ENCODE measurements around the gene MYO1E. TPM values are rescaled to one million over a fixed set of nuclear protein-coding genes. Genes with fewer than 3 reads are reported as not detected.

Gene MYO1E
- total RNA-seq, 4 donors from 2014 or later = 23.3 to 99.8 (median 66.5) TPM

- Histone ChIP-seq H3K9me3 (no peaks in the 10 kb centered on the region), H3K36me3 (no peaks in the 10 kb centered on the region), H3K4me3 (no peak overlapping the region), H3K27ac (no peak overlapping the region), H3K27me3 (no peaks in the 10 kb centered on the region), H3K4me1 (no peaks in the 10 kb centered on the region)
- DNase-seq = no peak
- no peak for TF ChIP-seq POLR2A (IDR thresholded peaks at IDR 0.05)
- TF ChIP-seq, protein P1, sequence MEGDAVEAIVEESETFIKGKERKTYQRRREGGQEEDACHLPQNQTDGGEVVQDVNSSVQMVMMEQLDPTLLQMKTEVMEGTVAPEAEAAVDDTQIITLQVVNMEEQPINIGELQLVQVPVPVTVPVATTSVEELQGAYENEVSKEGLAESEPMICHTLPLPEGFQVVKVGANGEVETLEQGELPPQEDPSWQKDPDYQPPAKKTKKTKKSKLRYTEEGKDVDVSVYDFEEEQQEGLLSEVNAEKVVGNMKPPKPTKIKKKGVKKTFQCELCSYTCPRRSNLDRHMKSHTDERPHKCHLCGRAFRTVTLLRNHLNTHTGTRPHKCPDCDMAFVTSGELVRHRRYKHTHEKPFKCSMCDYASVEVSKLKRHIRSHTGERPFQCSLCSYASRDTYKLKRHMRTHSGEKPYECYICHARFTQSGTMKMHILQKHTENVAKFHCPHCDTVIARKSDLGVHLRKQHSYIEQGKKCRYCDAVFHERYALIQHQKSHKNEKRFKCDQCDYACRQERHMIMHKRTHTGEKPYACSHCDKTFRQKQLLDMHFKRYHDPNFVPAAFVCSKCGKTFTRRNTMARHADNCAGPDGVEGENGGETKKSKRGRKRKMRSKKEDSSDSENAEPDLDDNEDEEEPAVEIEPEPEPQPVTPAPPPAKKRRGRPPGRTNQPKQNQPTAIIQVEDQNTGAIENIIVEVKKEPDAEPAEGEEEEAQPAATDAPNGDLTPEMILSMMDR (IDR thresholded peaks at IDR 0.05) = no peak
- intact Hi-C loops (cut with DNase I; ENCODE audit: low total_unique reads) = no loop called here
These were observed 143.2 kb downstream of the MYO1E start for GRCh38 chr15:59229453-59229852.

DNA sequence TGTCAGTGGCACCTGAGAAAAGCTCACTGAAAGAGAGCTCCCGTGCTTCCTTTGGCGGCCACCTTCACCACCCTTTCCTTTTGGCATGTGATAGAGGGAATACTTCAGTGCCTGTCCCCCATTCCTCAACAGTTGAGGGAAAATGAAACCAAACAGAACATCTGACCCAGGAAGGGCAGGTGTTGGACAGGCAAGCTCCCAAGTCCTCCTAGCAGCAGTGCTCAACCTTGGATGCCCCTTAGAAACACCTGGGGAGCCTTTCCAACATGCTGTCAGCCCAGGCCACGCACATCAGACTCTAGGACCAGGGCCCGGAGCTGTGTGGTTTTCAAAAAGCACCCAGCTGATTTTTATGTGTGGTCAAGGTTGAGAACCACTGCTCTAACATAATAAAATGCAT, 143.7 kb downstream of the MYO1E start:
- no peaks in the 10 kb centered on the region for H3K9me3 ChIP-seq
- H3K27me3 ChIP-seq = no peaks in the 10 kb centered on the region
- no peak for DNase-seq
- H3K4me3 ChIP-seq = no peak overlapping the region
- no peaks in the 10 kb centered on the region for H3K4me1 ChIP-seq
- no peak overlapping the region for H3K27ac ChIP-seq
- TF ChIP-seq, protein P1 (IDR thresholded peaks at IDR 0.05) = no peak
- no peak for TF ChIP-seq POLR2A (IDR thresholded peaks at IDR 0.05)
- H3K36me3 ChIP-seq = no peaks in the 10 kb centered on the region
- intact Hi-C loops (cut with DNase I; ENCODE audit: low total_unique reads) = no loop called here

- H3K36me3 ChIP-seq = no peaks in the 10 kb centered on the region
- DNase-seq = no peak
- TF ChIP-seq POLR2A (IDR thresholded peaks at IDR 0.05) = no peak
These were observed 145.7 kb downstream of the MYO1E start for GRCh38 chr15:59227021-59227420.

DNA sequence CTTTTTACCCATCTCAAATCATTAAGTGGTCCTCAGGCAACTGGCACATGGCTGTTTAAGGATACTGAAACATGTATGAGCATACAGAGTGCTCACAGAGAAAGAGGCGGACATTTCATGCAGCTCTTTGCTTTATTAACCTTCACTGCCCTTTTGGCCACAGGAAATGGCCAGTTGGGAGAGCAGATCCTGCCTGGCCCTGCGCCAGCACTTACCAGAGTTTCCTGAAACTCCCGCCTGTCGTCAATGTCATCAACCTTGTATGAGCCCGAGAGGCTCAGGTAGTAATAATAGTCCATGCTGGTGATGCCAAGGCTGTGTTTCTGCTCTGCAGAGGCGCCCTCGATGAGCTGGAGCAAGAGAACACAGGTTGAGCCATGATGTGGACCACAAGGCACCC, 148.2 kb downstream of the MYO1E start:
- TF ChIP-seq, protein P1 (IDR thresholded peaks at IDR 0.05) = no peak
- no peak for TF ChIP-seq POLR2A (IDR thresholded peaks at IDR 0.05)

More at GRCh38 chr15:59227021-59227420, 145.7 kb downstream of the MYO1E start:
- H3K27me3 ChIP-seq = no peaks in the 10 kb centered on the region
- H3K27ac ChIP-seq = no peak overlapping the region
- intact Hi-C loops (cut with DNase I; ENCODE audit: low total_unique reads) = no loop called here
- H3K4me3 ChIP-seq = no peak overlapping the region
- no peaks in the 10 kb centered on the region for H3K9me3 ChIP-seq
- no peaks in the 10 kb centered on the region for H3K4me1 ChIP-seq

GRCh38 chr15:59223736-59224135, 148.9 kb downstream of the MYO1E start:
- H3K4me1 ChIP-seq = peaks cover 0 to 4% of the 10 kb centered on the region in 2 donors
- H3K4me3 ChIP-seq = no peak overlapping the region
- no peaks in the 10 kb centered on the region for H3K27me3 ChIP-seq
- no peaks in the 10 kb centered on the region for H3K36me3 ChIP-seq
- no peaks in the 10 kb centered on the region for H3K9me3 ChIP-seq
- no peak for DNase-seq
- no peak for TF ChIP-seq POLR2A (IDR thresholded peaks at IDR 0.05)
- TF ChIP-seq, protein P1 (IDR thresholded peaks at IDR 0.05) = no peak
- intact Hi-C loops (cut with DNase I; ENCODE audit: low total_unique reads) = no loop called here
- H3K27ac ChIP-seq = peak overlapping the region; percentile 75 to 83

More for the DNA sequence above, 148.2 kb downstream of the MYO1E start:
- H3K27me3 ChIP-seq = no peaks in the 10 kb centered on the region
- H3K27ac ChIP-seq = peak overlapping the region in 1 of 2 donors; percentile 83
- H3K4me3 ChIP-seq = no peak overlapping the region
- no peaks in the 10 kb centered on the region for H3K9me3 ChIP-seq
- no peaks in the 10 kb centered on the region for H3K36me3 ChIP-seq
- intact Hi-C loops (cut with DNase I; ENCODE audit: low total_unique reads) = no loop called here
- no peak for DNase-seq
- H3K4me1 ChIP-seq = peaks cover 0 to 4% of the 10 kb centered on the region in 2 donors

Measured in uterus (tissue), 4 donors.